Cardiac muscle cell (in vitro differentiated cells and primary cell): ENCODE data around the gene TMEM40. TPM values are rescaled to one million over a fixed set of nuclear protein-coding genes. Genes with fewer than 3 reads are reported as not detected.
A peak's percentile ranks its signal among the peaks of the same experiment; 100 is the strongest.

ENCODE experiments used
- DNase-seq, 2 donors: peaks; one replicate each; pipeline versions ENCODE4 v3.0.0 to v3.0.0-alpha.2; 2010 to 2017; ENCODE audit warnings: low read depth in 1 of 2, low spot score in 1 of 2
- H3K27ac ChIP-seq: fragments of 200-600 bp; sonication (generic); 2 replicates; pipeline ENCODE4 v1.5.1; 2016
- H3K27me3 ChIP-seq: fragments of 200-600 bp; sonication (generic); 2 replicates; pipeline ENCODE4 v1.6.0; 2016; ENCODE audit warnings: control low read depth
- H3K36me3 ChIP-seq: fragments of 200-600 bp; sonication (generic); 2 replicates; pipeline ENCODE4 v1.5.1; 2016; ENCODE audit warnings: control low read depth
- H3K4me1 ChIP-seq: fragments of 200-600 bp; sonication (generic); 2 replicates; pipeline ENCODE4 v1.8.1; 2017; ENCODE audit warnings: low read depth, mild to moderate bottlenecking, mixed run types
- H3K4me3 ChIP-seq: fragments of 200-600 bp; sonication (generic); 2 replicates; pipeline ENCODE4 v1.5.1; 2016; ENCODE audit warnings: mild to moderate bottlenecking
- H3K9me3 ChIP-seq: fragments of 200-600 bp; sonication (generic); 2 replicates; pipeline ENCODE4 v1.5.1; 2017; ENCODE audit warnings: low read depth, mild to moderate bottlenecking, control low read depth
- polyA plus RNA-seq: library from polyadenylated mRNA; unstranded; fragments of >200 nt; fragmentation: Nextera tagmentation; extraction: Ambion mirVana; gene quantifications from 2 replicates; pipeline ENCODE4 v1.2.1, GENCODE V29; 2016
- total RNA-seq: library from RNA; depleted of rRNA; stranded (reverse); fragments of >200 nt; gene quantifications from 2 replicates; pipeline ENCODE4 v1.2.3, GENCODE V29; 2016
- TF ChIP-seq, protein P1 (sequence below): IDR thresholded peaks from 2 replicates; pipeline ENCODE4 v1.5.1; 2012; ENCODE audit warnings: low read depth, mild to moderate bottlenecking, low read length

TMEM40 gene, protein sequence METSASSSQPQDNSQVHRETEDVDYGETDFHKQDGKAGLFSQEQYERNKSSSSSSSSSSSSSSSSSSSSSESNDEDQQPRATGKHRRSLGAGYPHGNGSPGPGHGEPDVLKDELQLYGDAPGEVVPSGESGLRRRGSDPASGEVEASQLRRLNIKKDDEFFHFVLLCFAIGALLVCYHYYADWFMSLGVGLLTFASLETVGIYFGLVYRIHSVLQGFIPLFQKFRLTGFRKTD
- 0.25 and 4.0 TPM in 2 replicates for total RNA-seq
- polyA plus RNA-seq: 4.8 and 5.2 TPM in 2 replicates

DNA sequence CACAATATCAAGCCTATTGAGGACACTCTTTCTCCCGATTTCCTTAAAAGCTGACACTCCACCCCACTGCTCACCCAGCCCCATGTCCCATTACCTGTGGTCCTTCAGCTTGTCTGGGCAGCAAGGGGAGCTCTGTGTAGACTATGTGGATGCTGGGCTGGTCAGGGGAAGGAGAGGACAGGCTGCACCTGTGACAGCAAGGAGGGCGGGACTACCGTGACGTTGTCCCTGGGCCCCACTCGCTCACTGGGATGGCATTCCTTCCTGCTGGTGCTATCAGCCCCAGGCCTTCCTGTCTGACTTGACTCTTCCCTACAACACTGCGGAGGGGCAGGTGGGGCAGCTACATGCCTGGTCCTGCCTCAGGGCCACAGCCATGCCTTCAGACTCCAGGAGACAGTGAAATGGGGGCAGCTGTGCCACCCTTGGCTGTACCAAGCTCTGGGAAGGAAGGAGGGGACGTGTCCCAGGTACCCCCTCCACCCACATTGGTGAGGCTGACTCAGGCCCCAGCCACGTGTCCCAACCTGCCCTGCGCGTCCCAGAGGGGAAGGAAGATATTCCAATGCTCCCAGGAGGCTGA, at the start of gene TMEM40:
Gene TMEM40, minus strand, starts transcription at position 163 of the 583 bp plus-strand sequence. CDS start 9,427 bp downstream, outside the sequence.
- Histone ChIP-seq H3K27me3 (no peaks in the 10 kb centered on the region), H3K27ac (peak within 1 kb of the TSS; percentile 92), H3K36me3 (no peaks in the 10 kb centered on the region), H3K4me1 (peaks cover 38% of the 10 kb centered on the region), H3K4me3 (no peak within 1 kb of the TSS), H3K9me3 (no peaks in the 10 kb centered on the region)
- TF ChIP-seq, protein P1, sequence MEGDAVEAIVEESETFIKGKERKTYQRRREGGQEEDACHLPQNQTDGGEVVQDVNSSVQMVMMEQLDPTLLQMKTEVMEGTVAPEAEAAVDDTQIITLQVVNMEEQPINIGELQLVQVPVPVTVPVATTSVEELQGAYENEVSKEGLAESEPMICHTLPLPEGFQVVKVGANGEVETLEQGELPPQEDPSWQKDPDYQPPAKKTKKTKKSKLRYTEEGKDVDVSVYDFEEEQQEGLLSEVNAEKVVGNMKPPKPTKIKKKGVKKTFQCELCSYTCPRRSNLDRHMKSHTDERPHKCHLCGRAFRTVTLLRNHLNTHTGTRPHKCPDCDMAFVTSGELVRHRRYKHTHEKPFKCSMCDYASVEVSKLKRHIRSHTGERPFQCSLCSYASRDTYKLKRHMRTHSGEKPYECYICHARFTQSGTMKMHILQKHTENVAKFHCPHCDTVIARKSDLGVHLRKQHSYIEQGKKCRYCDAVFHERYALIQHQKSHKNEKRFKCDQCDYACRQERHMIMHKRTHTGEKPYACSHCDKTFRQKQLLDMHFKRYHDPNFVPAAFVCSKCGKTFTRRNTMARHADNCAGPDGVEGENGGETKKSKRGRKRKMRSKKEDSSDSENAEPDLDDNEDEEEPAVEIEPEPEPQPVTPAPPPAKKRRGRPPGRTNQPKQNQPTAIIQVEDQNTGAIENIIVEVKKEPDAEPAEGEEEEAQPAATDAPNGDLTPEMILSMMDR: no peak
- peak in 1 of 2 donors; percentile 17 for DNase-seq

DNA sequence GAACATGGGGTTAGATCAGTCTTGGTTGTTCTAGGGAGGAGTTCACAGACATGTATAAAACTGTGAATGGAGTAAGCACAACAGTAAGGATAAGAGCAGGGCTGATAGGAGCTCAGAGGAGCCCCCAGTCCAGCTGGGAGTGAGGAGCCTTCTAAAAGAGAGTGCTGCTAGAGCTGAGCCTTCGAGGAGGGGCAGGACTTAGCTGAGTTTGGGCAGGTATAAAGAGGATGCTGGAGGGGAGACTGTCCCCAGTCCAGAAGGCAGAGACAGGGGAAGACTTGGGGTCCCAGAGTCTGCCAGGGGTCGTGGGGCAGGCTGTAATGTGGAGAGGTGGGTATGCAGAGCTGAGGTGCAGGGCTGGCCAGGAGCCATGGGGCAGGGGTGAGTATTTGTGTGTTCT, 49.5 kb upstream of the TMEM40 start:
- Histone ChIP-seq H3K27ac (no peak overlapping the region), H3K4me3 (no peak overlapping the region), H3K4me1 (peaks cover 14% of the 10 kb centered on the region), H3K36me3 (peaks cover 7% of the 10 kb centered on the region), H3K27me3 (no peaks in the 10 kb centered on the region), H3K9me3 (no peaks in the 10 kb centered on the region)
- DNase-seq: no peak
- TF ChIP-seq, protein P1: no peak

DNA sequence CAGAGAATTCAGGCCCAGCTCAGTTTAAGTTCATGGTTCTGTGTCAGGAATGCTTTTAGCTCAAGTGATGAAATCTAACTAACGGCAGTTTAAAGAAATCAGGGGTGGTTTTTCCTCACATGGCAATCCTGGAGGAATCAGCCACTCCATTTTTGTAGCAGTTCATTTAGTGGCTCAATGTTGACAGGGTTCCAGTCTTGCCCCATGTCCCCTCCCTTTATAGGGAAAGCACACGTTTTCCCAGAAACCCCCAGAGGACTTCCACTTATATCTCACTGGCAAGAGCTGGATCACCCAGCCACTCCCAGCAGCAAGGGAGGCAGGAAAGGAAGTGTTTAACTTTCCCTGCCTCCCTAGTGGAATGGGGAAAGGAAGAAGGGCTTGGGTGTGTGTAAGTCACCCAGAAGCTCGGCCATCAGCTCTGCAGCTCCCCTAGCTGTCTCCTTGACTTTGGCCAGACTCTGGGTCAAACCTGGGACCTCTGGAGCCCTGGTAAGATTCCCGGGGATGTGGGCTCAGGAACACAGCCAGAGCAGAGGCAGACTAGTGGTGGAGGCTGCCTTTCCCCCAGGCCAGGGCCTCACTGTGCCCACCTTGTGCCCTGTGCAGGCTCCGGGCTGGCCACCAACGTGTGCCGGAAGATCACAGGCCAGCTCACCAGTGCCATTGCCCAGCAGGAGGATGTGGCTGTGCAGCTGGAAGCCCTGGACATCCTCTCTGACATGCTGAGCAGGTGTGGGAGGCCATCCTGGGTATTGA, 48.7 kb upstream of the TMEM40 start:
- Histone ChIP-seq H3K9me3 (no peaks in the 10 kb centered on the region), H3K36me3 (peaks cover 8% of the 10 kb centered on the region), H3K27ac (no peak overlapping the region), H3K4me1 (peaks cover 14% of the 10 kb centered on the region), H3K27me3 (no peaks in the 10 kb centered on the region), H3K4me3 (no peak overlapping the region)
- DNase-seq: no peak
- TF ChIP-seq, protein P1: no peak

DNA sequence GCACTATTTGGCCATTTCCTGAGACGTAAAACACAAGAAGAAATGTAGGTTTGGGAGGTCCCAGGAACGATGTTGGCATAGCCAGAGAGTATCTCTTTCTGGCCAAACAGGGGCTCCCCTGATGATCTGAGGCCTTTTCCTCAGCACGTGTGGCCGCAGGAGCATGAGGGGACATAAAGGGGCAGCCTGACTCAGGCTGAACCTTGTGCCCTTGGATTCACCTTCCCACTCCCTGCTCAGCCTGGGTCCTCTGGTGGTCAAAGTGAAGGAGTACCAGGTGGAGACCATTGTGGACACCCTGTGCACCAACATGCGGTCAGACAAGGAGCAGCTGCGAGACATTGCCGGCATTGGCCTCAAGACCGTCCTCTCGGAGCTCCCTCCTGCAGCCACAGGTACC, 48.0 kb upstream of the TMEM40 start:
- Histone ChIP-seq H3K36me3 (peaks cover 8% of the 10 kb centered on the region), H3K27me3 (no peaks in the 10 kb centered on the region), H3K4me1 (peaks cover 14% of the 10 kb centered on the region), H3K4me3 (no peak overlapping the region), H3K9me3 (no peaks in the 10 kb centered on the region), H3K27ac (peak overlapping the region; percentile 32)
- TF ChIP-seq, protein P1: no peak
- DNase-seq: peak in 1 of 2 donors; percentile 28

DNA sequence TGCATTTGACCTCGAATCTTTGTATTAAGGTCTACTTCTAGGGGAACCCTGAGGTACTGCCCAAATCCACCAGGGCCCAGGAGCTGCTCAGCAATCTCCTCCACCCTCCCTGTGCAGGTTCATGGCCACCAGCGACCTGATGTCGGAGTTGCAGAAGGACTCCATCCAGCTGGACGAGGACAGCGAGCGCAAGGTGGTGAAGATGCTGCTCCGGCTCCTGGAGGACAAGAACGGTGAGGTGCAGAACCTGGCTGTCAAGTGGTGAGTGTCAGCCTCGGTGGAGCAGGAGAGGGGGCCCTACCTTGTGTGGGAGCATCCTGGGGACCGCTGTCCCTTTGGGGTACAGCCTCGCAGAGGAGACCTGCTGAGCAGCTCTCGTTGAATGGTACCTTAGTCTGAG, 44.3 kb upstream of the TMEM40 start:
- Histone ChIP-seq H3K36me3 (peaks cover 8% of the 10 kb centered on the region), H3K4me3 (no peak overlapping the region), H3K27ac (no peak overlapping the region), H3K4me1 (peaks cover 5% of the 10 kb centered on the region), H3K27me3 (no peaks in the 10 kb centered on the region), H3K9me3 (no peaks in the 10 kb centered on the region)
- TF ChIP-seq, protein P1: no peak
- no peak for DNase-seq
